Type B pancreatic cell (in vitro differentiated cells): Measurements from ENCODE around the gene CDK6. TPM values are rescaled to one million over a fixed set of nuclear protein-coding genes. Genes with fewer than 3 reads are reported as not detected.

Experiments used
- DNase-seq: peaks from one replicate; pipeline ENCODE4 v3.0.0; 2021; ENCODE audit warnings: mixed read lengths; ENCODE audit not compliant: unreplicated experiment; ENCODE audit errors: extremely low spot score
- H3K27ac Mint-ChIP-seq: 2 replicates; pipeline ENCODE4 v1.8.0; 2021; ENCODE audit warnings: mild to moderate bottlenecking, mixed read lengths
- H3K27me3 Mint-ChIP-seq: 2 replicates; pipeline ENCODE4 v1.8.0; 2021; ENCODE audit warnings: mixed read lengths
- H3K36me3 Mint-ChIP-seq: 2 replicates; pipeline ENCODE4 v1.8.0; 2021; ENCODE audit warnings: mixed read lengths
- H3K4me1 Mint-ChIP-seq: one replicate; pipeline ENCODE4 v1.8.0; 2021; ENCODE audit warnings: mixed read lengths; ENCODE audit not compliant: unreplicated experiment
- H3K4me3 Mint-ChIP-seq: 2 replicates; pipeline ENCODE4 v1.8.0; 2021; ENCODE audit warnings: mild to moderate bottlenecking, mixed read lengths
- H3K9me3 Mint-ChIP-seq: 2 replicates; pipeline ENCODE4 v1.8.0; 2021; ENCODE audit warnings: mixed read lengths
- total RNA-seq: library from RNA; stranded (reverse); gene quantifications from 2 replicates; pipeline ENCODE4 v1.2.1, GENCODE V29; 2021; ENCODE audit warnings: low replicate concordance
- TF ChIP-seq, protein P1 (sequence below): fragments of 200-600 bp; sonication (generic); conservative IDR thresholded peaks from 2 replicates; pipeline ENCODE4 v1.5.0; 2021; ENCODE audit warnings: antibody characterized with exemption, mild to moderate bottlenecking

The CDK6 gene
- total RNA-seq, 1 donor from 2014 or later, result 68.5 TPM

DNA sequence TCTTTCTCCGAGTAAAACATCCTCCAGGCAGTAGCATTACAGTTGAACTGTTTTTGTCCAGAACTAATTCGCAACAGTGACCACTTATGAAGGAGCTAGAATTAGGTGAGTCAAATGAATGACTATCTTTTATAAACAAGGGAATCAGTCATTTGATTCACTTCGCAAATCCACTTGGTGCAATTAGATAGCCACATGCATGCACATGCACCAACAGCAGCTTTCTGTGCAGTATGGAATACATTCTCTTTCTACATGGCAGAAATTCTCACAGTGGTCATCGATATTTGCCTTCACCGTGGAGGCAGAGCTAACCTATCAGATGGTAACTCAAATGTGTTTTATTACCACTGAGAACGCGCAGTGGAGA lies 118.8 kb downstream of the CDK6 start:
- Mint-ChIP-seq H3K27ac (no peak overlapping the region), H3K27me3 (no peaks in the 10 kb centered on the region), H3K4me1 (no peaks in the 10 kb centered on the region), H3K36me3 (peaks cover 13% of the 10 kb centered on the region), H3K9me3 (no peaks in the 10 kb centered on the region), H3K4me3 (no peak overlapping the region)
- TF ChIP-seq, protein P1, sequence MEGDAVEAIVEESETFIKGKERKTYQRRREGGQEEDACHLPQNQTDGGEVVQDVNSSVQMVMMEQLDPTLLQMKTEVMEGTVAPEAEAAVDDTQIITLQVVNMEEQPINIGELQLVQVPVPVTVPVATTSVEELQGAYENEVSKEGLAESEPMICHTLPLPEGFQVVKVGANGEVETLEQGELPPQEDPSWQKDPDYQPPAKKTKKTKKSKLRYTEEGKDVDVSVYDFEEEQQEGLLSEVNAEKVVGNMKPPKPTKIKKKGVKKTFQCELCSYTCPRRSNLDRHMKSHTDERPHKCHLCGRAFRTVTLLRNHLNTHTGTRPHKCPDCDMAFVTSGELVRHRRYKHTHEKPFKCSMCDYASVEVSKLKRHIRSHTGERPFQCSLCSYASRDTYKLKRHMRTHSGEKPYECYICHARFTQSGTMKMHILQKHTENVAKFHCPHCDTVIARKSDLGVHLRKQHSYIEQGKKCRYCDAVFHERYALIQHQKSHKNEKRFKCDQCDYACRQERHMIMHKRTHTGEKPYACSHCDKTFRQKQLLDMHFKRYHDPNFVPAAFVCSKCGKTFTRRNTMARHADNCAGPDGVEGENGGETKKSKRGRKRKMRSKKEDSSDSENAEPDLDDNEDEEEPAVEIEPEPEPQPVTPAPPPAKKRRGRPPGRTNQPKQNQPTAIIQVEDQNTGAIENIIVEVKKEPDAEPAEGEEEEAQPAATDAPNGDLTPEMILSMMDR, result no peak
- DNase-seq, result no peak

DNA sequence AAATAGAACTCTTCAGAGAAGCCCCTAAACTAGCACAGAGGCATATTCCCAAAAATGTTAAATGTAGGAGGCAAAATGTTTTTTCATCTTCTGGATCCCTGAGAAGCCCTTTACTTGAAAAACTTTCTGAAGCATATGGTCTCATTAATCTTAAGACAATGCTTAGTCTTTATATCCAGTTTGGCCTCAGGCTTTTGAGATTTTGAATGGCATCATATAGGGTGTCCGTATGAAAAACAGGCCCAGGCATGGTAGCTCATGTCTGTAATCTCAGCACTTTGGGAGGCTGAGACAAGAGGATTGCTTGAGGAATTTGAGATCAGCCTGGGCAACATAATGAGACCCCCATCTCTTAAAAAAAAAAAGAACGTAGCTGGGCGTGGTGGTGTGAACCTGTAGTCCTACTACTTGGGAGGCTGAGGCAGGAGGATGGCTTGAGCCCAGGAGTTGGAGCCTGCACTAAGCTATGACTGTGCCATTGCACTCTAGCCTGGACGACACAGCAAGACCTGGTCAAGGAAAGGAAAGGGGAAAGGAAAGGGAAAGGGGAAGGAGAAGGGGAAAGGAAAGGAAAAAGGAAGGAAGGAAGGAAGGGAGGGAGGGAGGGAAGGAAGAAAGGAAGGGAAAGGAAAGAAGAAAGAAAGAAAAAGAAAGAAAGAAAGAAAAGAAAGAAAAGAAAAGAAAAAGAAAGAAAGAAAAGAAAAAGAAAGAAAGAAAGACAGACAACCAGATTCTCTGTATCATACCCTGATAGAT lies 119.4 kb downstream of the CDK6 start:
- H3K9me3 Mint-ChIP-seq, result no peaks in the 10 kb centered on the region
- H3K4me3 Mint-ChIP-seq, result no peak overlapping the region
- no peaks in the 10 kb centered on the region for H3K4me1 Mint-ChIP-seq
- DNase-seq, result no peak
- TF ChIP-seq, protein P1, result no peak
- no peaks in the 10 kb centered on the region for H3K27me3 Mint-ChIP-seq
- peaks cover 13% of the 10 kb centered on the region for H3K36me3 Mint-ChIP-seq
- H3K27ac Mint-ChIP-seq, result no peak overlapping the region

DNA sequence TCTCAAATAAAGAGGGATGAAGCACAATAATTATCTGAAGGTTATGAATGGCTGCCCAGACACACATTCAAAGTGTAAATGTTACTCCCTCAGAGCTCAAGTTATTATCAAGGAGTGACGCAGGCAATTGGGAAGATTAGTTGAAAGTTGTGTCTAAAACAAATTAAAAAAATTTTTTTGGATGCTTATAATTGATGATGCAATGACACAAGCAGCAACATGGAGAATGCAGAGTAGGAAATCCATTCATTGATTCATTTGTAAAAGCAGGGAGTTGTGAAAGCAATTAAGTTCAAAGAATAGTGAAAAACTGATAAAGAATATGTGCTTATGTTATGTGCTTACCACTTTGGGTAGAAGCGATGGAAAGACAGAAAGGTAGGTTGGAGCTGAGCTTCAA lies 120.4 kb downstream of the CDK6 start:
- no peak overlapping the region for H3K4me3 Mint-ChIP-seq
- peaks cover 13% of the 10 kb centered on the region for H3K36me3 Mint-ChIP-seq
- no peak overlapping the region for H3K27ac Mint-ChIP-seq
- H3K4me1 Mint-ChIP-seq, result no peaks in the 10 kb centered on the region
- TF ChIP-seq, protein P1, result no peak
- no peak for DNase-seq
- no peaks in the 10 kb centered on the region for H3K9me3 Mint-ChIP-seq
- H3K27me3 Mint-ChIP-seq, result no peaks in the 10 kb centered on the region

DNA sequence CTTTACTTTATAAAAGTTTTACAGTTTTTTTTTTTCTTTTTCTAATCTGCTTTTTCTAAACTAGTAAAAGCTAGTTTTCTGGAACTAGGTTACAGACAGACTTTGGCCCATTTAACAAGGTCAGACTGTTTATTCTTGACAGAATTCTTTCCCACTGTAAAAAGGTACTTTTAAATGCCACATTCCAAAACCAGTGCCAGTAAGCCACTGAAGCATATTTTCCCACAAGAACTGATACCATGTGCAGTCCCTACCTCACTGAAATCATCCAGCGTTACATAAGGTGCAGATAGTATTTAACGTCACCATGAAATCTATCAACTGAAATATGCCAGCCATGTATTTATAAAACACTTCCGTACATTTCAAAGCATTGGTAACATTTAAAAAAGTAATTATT lies 121.6 kb downstream of the CDK6 start:
- no peak overlapping the region for H3K27ac Mint-ChIP-seq
- TF ChIP-seq, protein P1, result no peak
- no peak overlapping the region for H3K4me3 Mint-ChIP-seq
- H3K36me3 Mint-ChIP-seq, result peaks cover 18% of the 10 kb centered on the region
- H3K4me1 Mint-ChIP-seq, result peaks cover 4% of the 10 kb centered on the region
- no peaks in the 10 kb centered on the region for H3K9me3 Mint-ChIP-seq
- H3K27me3 Mint-ChIP-seq, result no peaks in the 10 kb centered on the region
- DNase-seq, result no peak

DNA sequence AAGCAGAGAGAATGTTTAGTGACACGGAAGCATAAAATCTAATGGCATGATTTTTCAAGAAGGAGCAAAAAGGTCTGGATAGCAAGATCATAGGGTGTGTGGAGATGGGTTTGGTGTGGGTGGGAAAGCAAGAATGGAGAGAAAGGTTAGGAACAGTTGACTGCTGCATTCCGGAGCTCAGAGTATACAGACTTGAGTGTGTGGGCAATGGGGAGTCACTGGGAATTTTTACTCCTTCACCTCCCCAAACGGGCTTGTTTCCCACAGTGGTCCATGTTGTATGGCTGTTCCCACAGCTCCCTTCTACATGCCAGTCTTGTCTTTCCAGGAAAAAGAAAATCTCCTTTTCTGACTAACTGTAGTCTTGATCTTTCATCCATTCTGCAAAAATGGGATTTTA lies 122.1 kb downstream of the CDK6 start:
- TF ChIP-seq, protein P1, result no peak
- peaks cover 6% of the 10 kb centered on the region for H3K4me1 Mint-ChIP-seq
- H3K4me3 Mint-ChIP-seq, result no peak overlapping the region
- no peaks in the 10 kb centered on the region for H3K27me3 Mint-ChIP-seq
- H3K27ac Mint-ChIP-seq, result no peak overlapping the region
- no peak for DNase-seq
- no peaks in the 10 kb centered on the region for H3K9me3 Mint-ChIP-seq
- peaks cover 18% of the 10 kb centered on the region for H3K36me3 Mint-ChIP-seq
